Frontal cortex (tissue), 4 donors: Measurements from ENCODE around the gene LRP1B. TPM values are rescaled to one million over a fixed set of nuclear protein-coding genes. Genes with fewer than 3 reads are reported as not detected.

Experiments used
- DNase-seq, 2 donors: peaks; one replicate each; pipeline ENCODE4 v3.0.0; 2012; ENCODE audit warnings: low spot score in 2 of 2
- FAIRE-seq: peaks from 2 replicates; lab custom pipeline; 2012; peaks lifted over from hg19 to GRCh38; lab: Jason Lieb, UNC
- total RNA-seq: library from RNA; depleted of rRNA; stranded (reverse); fragments of >200 nt; gene quantifications from one replicate; pipeline ENCODE4 v1.2.3, GENCODE V29; 2014
- donor health status: control.
- donor health status: control.
- donor health status: control.

The LRP1B gene
- total RNA-seq, 1 donor from 2014 or later, result 84.0 TPM

DNA sequence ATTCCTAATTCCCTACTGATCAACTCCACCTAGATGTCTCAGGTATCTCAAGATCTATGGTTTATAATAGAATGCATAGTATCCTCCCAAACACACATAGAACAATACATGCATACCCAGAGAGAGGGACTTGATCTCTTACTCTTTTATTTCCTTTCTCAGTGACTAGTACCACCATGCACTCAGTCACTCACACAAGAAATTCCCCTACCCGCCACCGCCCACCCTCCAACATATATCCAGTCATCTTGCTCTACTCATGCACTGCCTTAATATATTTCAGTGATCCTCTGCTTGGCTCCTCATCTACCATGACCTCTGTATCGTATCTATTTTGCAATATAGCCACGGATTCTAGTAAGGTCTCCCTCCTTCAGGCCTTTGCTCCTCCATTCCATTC, 996.9 kb downstream of the LRP1B start:
- no peak for FAIRE-seq
- DNase-seq, result no peak

DNA sequence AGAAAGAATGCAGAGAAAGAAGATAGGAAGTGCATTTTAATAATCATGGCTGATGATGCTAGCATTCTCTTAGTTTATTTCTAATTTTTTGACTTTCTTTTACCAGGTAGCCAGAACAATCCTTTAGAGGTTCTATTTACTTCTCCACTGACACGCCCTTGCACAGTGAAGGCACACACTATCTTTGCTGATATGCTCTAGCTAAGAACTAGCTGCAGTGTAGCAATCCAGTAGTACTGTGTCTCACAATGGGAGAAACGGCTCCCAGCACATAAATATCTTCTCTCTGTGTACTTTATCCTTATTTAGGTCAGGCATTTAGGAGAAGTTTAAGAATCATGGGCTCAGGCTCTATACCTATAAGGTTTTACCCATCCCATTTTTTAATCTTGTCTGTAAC, 1005.4 kb downstream of the LRP1B start:
- no peak for FAIRE-seq
- no peak for DNase-seq

DNA sequence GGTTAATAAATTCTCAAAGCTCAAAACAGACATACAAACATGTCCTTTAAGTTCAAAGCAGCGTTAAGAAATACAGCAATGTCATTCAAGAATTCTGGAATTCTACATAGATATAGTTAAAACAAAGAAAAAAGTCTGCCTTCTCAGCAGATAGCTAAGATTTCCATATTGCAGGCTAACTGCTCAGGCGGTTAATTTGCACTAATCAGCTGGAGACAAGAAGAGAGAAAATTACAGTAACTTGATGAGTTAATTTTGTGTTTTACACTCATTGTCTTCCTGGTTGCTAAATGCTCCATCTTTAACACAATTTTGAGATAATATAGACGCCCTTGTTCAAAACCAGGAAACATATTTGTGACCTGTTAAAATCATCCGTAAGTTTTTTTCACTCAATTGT, 1012.0 kb downstream of the LRP1B start:
- FAIRE-seq, result no peak
- DNase-seq, result no peak

DNA sequence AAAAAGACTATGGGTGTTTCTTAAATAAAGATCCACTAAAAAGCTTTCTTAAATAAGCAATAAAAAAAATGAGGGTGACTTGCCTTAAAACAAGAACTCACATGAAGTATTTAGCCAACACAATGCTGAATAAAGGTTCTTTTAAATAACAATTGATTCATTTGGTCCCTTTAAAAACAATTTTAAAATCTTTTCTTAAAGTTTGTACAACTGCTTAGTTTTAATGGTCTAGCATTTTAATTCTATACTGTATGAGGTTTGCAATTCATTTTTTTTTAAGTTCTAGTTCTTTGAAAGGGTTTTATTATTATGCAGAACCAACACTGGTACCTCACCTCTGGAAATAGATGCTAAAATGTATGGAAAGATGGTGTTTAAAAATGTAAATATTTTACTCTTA, 1017.5 kb downstream of the LRP1B start:
- FAIRE-seq, result no peak
- no peak for DNase-seq

DNA sequence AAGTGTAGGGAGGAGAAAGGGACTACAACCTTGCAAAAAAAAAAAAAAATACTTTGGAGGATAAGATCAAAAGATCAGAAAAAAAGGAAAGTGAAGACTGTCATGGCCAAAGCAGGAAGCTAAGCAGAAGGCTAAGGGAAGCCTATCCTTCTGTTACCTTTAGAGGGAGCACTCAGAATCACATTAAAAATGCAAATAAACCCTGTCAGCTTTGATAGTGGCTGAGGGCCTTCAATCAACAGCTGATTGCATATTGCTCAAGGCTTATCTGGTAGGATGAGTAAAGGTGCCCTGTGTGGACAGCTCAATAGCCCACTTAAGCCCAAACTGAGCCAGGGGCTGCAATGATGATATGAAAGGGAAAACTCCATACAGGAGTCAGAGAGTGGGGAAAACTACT, 1021.2 kb downstream of the LRP1B start:
- FAIRE-seq (no peak), DNase-seq (no peak)

DNA sequence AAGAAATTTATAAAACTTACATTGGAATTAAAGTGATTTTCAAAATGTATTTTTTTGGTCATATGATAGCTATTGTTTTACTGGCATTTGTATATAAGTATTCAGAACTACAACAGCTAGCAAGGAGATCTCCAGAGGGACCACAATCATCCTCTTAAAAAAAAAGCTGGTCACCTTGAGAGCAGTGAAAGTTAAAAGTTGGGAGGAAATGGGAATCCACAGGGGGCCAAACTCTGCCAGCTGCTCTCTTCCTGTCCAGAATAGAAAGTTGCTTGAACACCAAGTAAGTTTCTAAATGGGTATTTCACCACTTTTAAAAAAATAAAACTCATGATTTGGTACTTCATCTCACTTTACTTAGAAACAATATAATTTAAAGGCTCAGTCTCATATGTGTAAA, 1025.1 kb downstream of the LRP1B start:
- no peak for FAIRE-seq
- DNase-seq, result no peak

DNA sequence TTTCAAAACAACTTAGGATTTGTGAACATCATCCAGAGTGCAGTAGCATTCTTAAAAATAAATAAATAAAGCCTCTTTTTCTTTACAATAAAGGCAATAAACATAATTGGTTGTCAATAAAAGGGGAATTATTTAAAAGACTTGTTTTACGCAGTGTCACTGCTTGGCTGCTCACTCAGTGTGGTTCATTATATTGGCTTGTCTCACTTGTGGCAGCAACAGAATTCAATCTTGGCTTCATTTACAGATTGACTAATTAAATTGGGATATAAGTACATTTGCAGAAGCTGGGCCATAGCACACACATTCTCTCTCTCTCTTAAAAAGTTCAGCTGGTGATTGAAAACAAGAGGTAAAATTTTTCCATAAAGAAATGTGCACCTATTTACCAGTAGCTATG, 1027.6 kb downstream of the LRP1B start:
- FAIRE-seq, result no peak
- DNase-seq, result no peak

DNA sequence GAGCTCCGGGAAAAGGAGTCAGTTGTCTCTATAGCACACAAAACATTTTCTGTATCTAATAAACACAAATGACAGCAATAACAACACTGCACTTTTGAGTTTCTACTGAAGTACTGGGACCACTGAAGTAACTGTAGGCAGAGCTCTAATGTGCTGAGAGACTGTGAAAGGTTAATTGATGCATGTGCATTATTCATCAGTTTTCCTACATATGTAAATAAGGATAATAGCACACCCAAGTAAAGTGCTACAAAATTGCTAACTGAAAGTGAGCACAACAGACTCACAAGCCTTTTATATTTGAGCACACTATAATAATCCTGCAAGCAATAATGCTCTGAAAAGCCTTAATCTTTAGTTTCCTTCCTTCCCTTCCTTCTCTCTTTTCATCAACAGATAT, 1051.6 kb downstream of the LRP1B start:
- no peak for FAIRE-seq
- no peak for DNase-seq

DNA sequence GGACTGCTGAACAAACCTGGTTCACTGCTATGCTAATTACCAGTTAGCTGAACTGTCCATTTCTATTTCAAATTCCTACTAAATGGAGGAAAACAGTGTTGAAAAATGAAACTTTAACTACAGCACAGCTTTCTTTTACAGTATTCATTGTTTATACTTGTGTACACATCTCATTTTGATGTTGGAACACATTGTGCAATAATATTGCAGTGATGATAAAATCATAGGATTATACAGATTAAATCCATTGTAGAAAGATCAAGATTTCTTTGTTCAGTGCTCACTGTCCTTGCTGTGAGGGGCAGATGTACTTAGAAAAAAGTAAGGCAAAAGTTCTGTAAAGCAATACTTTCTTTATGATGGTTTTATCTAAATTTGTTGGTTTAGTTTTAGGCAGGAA, 1055.1 kb downstream of the LRP1B start:
- no peak for FAIRE-seq
- DNase-seq, result no peak

DNA sequence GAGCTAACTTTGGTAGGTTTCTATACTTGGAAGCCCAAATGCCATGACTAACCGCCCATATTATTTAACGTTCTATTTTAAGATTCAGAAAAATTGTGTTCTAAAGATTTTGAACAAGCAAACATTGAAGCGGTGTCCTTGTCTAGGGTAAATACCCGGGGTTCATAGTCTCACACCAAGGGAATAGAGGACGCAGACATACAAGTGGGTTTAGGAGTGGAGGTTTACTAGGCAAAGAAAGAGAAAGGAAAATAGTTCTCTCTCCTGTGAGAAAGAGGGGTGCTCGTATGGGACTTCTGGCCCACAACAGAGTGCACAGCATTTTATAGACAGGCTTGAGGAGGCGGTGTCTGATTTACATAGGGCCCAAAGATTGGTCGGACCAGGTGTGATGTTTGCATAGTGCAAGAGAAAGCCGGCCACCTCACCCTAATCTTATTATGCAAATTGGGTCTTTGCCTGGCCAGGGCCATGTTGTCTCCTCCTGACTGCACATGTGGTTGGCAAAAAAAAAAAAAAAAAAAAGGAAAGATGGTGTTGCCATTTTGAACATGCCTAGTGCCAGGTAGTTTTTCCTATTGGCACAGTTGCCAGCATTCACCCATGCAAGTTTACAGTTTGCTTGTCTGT, 1062.6 kb downstream of the LRP1B start:
- DNase-seq (no peak), FAIRE-seq (no peak)

DNA sequence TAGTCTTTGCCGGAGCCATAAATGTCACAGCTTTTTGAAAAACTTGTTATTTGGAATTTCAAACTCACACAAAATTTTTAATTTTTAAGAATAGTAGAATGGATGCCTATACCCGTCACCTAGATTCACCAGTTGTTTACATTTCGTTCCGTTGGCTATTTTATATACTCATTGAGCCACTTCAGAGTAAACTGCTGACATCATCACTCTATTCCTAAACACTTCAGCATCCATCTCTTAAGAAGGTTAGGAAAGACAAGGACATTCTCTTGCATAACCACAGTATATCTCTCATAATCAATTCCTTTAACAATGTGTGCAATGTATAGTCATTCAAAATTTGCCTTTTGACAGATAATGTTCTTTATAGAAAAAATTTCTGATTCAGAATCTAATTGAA, 1065.8 kb downstream of the LRP1B start:
- FAIRE-seq (no peak), DNase-seq (no peak)

DNA sequence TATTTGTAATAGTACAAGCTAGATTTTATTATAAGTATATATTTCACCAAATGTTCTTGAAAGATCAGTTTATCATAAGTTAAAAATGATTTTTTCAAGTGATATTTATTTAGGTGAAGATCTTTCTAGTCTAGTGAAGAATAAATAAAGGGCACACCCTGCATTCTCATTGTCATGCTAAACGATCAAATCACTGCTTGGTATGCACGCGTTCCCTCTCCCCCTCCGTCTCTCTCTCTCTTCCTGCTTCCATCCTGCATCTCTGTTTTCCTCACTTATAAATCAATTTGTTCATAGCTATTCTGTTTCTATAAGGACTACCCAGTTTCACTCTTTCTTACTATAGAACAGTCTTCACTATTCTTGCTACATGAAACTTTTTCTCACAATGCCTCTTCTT, 1067.4 kb downstream of the LRP1B start:
- DNase-seq (no peak), FAIRE-seq (no peak)

DNA sequence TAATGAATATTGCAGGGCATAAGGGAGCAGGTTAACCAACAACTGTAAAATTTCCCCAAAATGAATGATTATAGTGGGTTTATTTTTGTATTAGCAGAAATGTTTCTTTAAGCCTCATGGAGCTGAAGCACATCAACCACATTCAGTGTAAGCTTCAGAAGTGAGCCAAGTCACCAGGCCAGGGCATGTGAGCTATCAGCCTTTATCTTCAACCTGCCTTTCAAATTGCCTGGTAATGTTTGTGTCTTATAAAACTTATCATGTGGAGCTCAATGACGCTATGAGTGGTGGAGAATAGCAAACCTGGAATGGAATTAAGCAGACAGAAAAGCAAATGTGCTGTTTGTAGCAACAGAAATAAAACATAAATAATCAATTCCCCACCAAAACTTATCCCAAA, 1068.4 kb downstream of the LRP1B start:
- FAIRE-seq, result no peak
- no peak for DNase-seq

DNA sequence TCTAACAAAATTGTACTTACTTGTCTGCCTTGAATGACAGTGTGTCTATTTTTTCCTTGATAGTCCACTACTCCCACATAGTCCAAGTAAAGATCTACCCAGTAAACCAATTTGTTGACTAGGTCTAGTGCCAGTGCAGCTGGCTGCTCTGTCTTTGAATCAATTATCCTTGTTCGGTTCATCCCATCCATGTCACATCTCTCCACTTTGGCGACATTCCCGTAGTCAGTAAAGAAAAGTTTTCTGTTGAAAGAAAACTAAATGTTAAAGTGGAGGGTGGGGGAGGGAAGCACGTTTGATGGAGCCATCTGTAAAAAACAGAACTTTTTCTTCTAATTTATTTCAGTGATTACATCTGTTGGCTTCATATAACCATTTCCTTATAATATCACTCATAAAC, 1068.8 kb downstream of the LRP1B start:
- DNase-seq, result no peak

DNA sequence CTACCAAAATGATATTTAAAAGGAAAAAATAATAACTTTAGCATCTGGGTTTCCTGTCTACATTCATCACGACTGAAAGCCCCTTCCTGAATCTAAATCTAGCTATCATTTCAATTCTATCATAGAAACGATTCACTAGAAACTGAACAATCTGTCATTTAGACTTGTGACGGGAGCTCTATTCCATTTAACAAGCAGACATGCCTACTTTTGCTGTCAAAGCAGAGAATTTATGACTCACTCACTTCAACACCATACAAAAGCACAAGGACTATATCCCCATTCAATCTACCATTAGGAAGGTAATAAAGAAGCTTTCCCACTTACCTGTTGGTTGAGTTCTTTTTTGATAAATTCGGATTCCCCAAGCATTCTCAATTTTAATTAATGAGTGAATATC, 1072.3 kb downstream of the LRP1B start:
- DNase-seq (no peak), FAIRE-seq (no peak)

More for the DNA sequence above, 1068.8 kb downstream of the LRP1B start:
- FAIRE-seq, result no peak

DNA sequence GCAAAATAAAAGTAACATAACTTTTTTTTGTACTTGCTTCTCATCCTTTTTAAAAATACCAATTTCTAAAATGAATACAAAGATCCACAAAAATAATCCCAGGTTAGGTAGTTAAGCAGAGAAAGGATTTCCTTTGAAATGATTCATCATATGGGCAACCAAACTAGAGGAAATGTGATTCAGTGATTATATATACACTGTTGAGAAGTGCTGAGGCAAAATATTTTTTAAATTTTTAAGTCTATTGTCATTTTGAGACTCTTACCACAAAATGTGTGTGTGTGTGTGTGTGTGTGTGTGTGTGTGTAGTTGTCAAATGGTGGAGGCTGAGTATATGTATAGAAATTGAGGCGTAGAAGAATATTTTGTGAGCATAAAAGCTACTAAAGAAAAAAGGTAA, 1075.3 kb downstream of the LRP1B start:
- no peak for DNase-seq
- FAIRE-seq, result no peak

DNA sequence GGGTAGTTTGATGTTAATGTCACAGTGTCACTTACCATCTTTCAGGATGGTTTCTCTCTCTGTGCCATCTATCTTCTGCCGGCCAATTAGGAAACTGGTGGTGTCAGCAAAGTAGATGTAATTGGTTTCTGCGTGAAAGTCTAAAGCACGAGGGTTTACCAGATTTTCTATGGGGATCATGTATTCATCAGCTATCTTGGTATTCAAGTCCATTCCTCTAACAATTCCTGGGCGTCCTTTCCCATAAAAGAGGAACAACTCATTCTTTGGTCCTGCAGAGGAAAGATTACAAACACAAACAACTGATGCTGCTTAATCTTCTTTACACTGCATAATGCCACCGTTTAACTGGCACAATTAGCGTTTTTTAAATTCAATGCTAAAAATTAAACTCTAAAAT, 1081.9 kb downstream of the LRP1B start:
- FAIRE-seq, result no peak
- DNase-seq, result no peak

DNA sequence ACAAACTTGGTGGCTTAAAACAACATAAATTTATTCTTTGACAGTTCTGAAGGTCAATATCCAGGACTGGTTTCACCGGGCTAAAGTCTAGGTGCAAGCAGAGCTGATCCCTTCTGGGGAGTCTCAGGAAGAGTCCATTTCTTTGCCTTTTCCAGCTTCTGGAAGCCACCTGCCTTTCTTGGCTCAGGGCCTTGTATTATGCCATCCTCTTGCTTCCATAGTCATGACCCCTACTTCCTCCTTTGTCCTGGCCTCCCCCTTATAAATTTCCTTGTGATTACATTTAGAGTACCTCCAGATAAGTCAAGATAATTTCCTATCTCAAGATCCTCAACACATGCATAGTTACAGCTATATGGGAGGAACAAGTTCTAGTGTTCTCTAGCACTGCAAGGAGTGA, 1089.5 kb downstream of the LRP1B start:
- FAIRE-seq (no peak), DNase-seq (no peak)

DNA sequence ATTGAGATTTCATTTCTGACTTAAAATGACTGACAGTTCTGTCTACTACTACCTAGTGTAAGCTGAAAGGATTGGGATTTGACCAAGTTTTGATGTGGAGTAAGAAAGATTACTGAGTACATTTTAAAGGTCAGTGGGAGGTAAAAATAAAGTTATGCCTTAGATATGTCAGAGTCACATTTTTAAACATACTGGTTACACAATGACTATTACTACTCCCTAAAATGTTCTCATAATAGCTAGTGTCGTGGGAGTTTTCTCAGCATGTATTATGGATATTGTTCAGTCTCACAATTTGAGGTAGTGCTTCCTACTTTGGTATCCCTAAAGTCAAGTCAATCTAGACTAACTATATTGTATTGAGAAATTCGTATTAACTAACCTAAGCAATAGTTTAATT, 1092.5 kb downstream of the LRP1B start:
- FAIRE-seq (no peak), DNase-seq (no peak)

DNA sequence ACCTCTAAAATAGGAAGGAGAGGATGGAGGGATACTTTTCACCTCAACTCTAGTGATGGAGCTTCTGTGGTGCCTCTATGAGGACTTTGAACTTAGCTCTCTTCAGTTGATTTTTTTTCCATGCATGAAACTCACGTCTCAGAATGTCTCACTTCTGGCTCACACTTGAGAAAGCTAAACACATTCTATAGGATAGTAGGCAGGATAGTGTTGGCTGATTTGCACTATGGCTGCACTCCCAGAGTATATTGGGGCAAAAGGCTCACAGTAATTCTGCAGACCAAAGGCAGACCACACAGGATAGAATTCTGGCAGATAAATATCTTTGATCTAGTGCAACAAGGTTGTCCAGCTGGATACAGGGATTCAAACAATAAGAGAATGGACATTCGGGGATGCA, 1093.5 kb downstream of the LRP1B start:
- no peak for FAIRE-seq
- DNase-seq, result no peak

DNA sequence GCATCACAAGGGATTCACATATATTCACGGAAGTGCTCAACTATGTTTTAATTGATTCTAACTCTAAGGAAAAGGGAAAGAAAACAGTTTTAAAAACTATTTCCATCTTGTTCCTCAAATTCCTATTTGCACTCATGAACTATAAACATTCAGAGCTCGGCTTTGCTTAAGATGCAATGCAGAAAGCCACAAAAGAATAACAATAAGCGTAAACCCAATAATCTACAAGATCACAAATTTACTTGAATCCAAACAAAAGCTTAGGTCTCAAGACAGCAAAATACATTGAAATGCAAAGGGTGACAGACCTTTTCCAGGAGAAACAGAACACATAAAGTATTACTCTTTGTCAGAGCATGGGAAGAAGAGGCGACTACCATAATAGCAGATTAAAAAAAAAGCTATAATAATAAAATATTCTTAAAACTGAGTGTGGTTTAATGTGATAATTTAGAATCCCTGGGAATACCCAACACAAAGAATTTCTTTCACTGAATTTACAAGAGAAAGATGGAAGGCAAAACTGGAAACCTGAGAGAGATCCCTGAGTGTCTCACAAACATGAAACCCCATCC, 1094.9 kb downstream of the LRP1B start:
- no peak for DNase-seq
- FAIRE-seq, result no peak

DNA sequence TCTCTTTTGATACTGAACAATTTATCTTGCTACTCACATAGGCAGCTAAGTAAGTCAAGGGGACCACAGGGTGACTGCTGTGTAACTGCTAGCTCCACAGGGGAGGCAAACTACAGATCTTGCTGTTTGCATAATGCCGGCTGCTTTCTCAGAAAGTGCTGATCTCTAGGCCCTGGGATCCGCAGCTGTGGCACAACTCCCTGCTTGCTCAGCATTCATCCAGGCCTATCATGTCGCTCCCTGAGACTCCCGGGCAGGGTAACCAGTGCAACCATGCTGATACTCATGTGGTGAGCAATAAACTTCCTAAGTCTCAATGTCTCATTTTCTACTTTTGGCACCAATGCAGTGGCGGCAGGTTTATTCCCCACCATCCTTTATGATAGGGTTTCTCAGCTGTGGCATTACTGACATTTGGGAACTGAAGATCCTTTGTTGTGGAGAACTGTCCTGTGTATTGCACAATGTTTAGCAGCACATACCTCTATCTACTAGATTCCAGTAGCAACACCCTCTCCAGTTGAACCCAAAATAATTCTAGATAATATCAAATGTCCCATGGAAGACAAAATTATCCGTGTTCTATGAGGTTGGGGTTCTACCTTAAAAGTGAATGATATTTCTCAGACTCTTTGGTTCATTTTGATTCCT, 1101.3 kb downstream of the LRP1B start:
- FAIRE-seq, result no peak

More for the DNA sequence above, 1101.3 kb downstream of the LRP1B start:
- no peak for DNase-seq
